ENCODE data around the gene FBXL14. TPM values are rescaled to one million over a fixed set of nuclear protein-coding genes. Genes with fewer than 3 reads are reported as not detected.
A peak's percentile ranks its signal among the peaks of the same experiment; 100 is the strongest.

Gene FBXL14
- total and polyA plus RNA-seq, 9 of the 15 experiments (the other 6 are each of a cell fraction or from before 2014, with no cell fraction given), result 0.13 to 9.8 (median 3.3) TPM

DNA sequence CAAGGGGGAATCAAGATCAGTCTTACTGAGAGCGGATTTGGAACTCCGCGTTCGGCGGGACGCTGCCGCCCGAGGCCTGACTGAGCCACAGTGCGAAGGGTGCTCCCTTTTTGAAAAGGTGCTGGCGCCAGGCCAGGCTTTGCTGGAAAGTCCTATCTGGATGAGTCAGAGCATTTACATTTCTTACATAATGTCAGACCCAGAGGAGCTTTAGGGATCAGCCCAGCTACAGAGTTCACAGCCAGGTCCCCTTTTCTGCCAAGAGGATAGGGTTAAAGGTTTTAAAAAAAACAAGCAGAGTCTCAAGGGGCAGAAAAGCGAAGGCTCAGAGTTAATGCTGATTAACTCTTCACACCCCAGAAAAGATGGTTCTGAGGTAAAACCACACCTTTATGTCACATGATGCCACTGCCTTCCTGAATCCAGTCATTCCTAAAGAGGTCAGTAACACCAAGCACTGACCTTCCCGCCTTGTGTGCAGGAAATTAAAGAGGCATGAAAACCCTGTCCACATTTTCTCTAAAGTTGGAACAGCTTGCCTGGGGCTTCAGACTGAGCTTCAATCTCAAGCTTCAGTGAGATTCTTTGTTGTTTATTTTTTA is 11.7 kb upstream of the FBXL14 start (continued):
- TF ChIP-seq ZNF507 (tag; conservative IDR thresholded peaks at IDR 0.05) (no peak), PHB (CRISPR knock-in tag; IDR thresholded peaks at IDR 0.05) (no peak), ZKSCAN8 (CRISPR knock-in tag; IDR thresholded peaks at IDR 0.05) (no peak), MEF2A (IDR thresholded peaks at IDR 0.05; ENCODE audit: control insufficient read depth, low read depth, low read length) (no peak), POLR3A (IDR thresholded peaks at IDR 0.05; ENCODE audit: borderline replicate concordance, extremely low read depth, insufficient read depth, insufficient read length) (no peak), SRF (CRISPR knock-in tag; IDR thresholded peaks at IDR 0.05) (no peak), JUN (IDR thresholded peaks at IDR 0.05; ENCODE audit: borderline replicate concordance, low read depth, low read length) (peak; percentile 81; the same call in 1 of the 2 replicates), JUN (CRISPR knock-in tag; IDR thresholded peaks at IDR 0.05; ENCODE audit: borderline replicate concordance) (no peak), U2AF2 (optimal IDR thresholded peaks at IDR 0.05; ENCODE audit: low read depth, low read length) (no peak), SREBF2 (CRISPR knock-in tag; IDR thresholded peaks at IDR 0.05) (no peak), RAD51 (IDR thresholded peaks at IDR 0.05; ENCODE audit: borderline replicate concordance, low read depth) (peak; percentile 34; the same call in 1 of the 2 replicates), TEAD4 (IDR thresholded peaks at IDR 0.05; ENCODE audit: low read length) (no peak), TEAD4 (CRISPR knock-in tag; IDR thresholded peaks at IDR 0.05; ENCODE audit: borderline replicate concordance) (no peak), VEZF1 (CRISPR knock-in tag; IDR thresholded peaks at IDR 0.05) (no peak), MED1 (CRISPR knock-in tag; IDR thresholded peaks at IDR 0.05; ENCODE audit: borderline replicate concordance) (no peak), MCM3 (IDR thresholded peaks at IDR 0.05) (no peak), NONO (IDR thresholded peaks at IDR 0.05; ENCODE audit: low read depth in 2 of 2, low read length in 1 of 2) (no peak), C11orf30 (IDR thresholded peaks at IDR 0.05; ENCODE audit: low read depth) (0 out of 2 replicates have a peak, but pooled peaks have one; percentile 13), HDAC1 (IDR thresholded peaks at IDR 0.05) (no peak), ZNF584 (CRISPR knock-in tag; IDR thresholded peaks at IDR 0.05; ENCODE audit: low read depth) (no peak), ZNF707 (CRISPR knock-in tag; conservative IDR thresholded peaks at IDR 0.05) (no peak), ZNF717 (CRISPR knock-in tag; IDR thresholded peaks at IDR 0.05) (no peak), SMAD1 (IDR thresholded peaks at IDR 0.05; ENCODE audit: low read depth, low read length, partially characterized antibody) (peak; percentile 94)
- TF ChIP-seq, protein P1, sequence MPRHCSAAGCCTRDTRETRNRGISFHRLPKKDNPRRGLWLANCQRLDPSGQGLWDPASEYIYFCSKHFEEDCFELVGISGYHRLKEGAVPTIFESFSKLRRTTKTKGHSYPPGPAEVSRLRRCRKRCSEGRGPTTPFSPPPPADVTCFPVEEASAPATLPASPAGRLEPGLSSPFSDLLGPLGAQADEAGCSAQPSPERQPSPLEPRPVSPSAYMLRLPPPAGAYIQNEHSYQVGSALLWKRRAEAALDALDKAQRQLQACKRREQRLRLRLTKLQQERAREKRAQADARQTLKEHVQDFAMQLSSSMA (CRISPR knock-in tag; IDR thresholded peaks at IDR 0.05), result no peak
- TF ChIP-seq, protein P2, sequence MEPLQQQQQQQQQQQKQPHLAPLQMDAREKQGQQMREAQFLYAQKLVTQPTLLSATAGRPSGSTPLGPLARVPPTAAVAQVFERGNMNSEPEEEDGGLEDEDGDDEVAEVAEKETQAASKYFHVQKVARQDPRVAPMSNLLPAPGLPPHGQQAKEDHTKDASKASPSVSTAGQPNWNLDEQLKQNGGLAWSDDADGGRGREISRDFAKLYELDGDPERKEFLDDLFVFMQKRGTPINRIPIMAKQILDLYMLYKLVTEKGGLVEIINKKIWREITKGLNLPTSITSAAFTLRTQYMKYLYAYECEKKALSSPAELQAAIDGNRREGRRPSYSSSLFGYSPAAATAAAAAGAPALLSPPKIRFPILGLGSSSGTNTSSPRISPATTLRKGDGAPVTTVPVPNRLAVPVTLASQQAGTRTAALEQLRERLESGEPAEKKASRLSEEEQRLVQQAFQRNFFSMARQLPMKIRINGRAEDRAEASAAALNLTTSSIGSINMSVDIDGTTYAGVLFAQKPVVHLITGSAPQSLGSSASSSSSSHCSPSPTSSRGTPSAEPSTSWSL (CRISPR knock-in tag; IDR thresholded peaks at IDR 0.05; ENCODE audit: borderline replicate concordance), result no peak
